NCI-H1092 treated with DMSO at 0.1 percent for 48 hours (cell line): Measurements from ENCODE around the gene KRTAP10-11.
"Not testable (repeated sequence)": the region's sequence is repeated elsewhere in the genome, so short reads cannot be mapped to it uniquely, and the experiment has no call there.

ENCODE experiments used
- DNase-seq: peaks from one replicate; lab custom pipeline; 2025; lab: John Stamatoyannopoulos, UW

The KRTAP10-11 gene

DNA sequence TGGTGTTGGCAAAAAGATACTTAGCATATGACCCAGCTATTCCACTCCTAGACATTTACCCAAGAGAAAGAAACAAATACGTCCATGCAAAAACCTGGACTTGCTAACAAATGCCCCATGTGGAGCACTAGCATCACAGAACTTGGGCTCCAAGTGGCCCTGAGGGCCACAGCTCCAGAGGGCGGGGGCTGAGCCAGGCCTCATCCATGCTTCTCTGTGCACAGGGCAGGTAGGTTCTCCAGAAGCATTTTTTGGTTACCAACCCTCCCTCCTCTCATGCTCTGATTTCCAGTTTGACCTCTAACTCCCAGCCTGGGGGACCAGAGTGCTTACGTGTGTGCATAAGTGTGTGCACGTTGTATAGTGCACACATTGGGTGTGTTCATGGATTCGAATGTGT is 18.5 kb downstream of the KRTAP10-11 start:
- DNase-seq, result no peak

DNA sequence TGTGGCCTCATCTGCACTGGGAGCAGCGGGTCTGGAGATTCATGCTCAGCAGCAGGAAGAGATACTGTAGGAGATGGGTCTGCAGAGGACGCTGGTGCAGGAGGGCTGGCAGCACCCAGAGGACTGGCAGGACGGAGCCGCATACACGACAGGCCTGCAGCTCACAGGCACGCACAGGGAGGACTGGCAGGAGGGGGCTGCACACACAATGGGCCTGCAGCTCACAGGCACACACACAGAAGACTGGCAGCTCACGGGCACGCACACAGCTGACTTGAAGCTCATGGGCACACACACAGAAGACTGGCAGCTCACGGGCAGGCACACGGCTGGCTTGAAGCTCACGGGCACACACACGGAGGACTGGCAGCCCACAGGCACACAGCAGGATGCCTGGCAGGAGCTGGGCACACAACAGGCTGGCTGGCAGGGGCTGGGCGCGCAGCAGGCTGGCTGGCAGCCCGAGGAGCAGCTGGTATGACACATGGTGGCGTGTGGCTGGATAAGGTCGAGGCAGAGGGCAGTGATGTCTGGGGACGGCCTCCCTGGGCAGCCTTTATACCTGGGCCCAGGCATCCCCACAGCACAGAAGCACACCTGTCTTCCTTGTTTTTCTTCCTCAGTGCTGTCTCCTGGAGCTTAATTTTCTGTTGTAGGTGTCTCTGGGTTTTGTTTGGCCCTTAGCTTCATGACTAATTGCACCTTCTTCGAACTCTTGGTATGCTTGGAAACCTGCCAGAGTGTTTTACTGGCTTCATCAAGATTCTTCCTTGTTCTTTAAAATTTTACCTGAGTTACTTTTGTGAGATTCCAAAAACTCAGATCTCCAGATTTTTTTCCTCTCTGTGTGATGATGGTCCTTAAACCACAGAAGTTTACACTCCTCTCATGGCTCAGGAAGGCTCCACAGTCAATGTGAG is 20.4 kb downstream of the KRTAP10-11 start, which contains the start of gene KRTAP12-2:
TSS of gene KRTAP12-2 (minus strand) at position 527 of the 920 bp plus-strand sequence. CDS start at position 486, 41 bp downstream.
- peak; percentile 69 for DNase-seq

DNA sequence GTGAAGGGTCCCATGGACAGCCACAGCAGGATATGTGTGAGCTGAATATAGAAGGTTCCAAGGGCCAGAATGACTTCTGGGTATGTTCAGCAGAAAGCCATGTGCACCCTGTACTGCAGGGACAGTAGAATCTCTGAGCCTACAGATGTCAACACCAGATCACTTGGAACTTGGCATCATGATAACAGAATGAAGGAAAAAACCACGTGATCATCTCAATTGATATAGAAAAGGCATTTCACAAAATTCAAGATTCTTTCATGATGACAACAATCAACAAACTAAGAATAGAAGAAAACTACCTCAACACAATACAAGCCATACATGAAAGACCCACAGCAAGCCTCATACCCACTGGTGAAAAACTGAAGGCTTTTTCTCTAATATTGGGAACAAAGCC is 21.4 kb downstream of the KRTAP10-11 start:
- DNase-seq, result no peak

DNA sequence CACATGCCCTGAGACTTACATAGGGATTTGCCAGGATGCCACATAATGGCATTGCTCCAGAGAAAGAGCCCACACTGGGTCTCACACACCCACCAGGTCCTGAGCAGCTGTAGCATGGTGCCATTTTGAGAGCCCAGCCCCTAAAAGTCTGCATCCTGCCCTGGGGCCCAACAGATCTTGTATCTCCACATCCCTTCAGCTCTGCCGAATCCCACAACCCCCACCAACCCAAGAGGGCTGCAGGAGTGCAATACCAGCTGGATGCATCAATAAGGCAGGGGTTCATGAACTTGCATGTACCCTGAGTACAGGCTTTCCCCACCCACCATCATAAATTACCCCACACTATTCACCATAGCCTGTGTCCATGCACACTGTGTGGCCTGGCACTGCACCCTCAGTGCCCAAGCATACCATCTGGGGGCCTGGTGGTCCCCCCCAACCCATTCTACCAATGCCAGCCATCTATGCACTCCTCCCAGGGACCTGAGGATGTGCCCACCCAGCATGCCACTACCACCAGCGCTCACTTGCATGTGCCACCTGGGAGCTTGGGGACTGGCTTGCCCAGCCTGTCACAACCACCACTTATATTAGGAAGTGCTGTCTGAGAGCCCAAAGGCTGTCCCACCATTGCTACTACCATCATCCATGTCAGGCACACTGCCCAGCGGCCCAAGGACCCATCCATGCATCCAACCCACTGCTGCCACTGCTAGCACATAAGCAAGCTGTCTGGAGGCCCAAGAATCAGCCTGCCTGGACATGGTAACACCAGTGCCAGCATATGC is 24.6 kb downstream of the KRTAP10-11 start:
- no peak for DNase-seq

DNA sequence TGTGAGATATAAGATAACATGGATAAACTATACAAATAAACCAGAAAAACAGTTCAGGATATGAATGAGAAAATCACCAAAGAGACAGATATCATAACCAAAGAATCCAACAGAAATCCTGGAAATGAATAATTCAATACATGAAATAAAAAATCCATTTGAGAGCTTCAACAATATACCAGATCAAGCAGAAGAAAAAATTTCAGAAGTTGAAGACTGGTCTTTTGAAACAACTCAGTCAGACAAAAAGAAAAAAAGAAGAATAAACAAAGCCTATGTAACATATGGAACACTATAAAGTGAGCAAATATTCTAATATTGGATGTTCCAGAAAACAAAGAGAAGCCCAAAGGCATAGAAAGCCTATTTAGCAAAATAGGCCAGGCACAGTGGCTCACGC is 25.7 kb downstream of the KRTAP10-11 start:
- no peak for DNase-seq

DNA sequence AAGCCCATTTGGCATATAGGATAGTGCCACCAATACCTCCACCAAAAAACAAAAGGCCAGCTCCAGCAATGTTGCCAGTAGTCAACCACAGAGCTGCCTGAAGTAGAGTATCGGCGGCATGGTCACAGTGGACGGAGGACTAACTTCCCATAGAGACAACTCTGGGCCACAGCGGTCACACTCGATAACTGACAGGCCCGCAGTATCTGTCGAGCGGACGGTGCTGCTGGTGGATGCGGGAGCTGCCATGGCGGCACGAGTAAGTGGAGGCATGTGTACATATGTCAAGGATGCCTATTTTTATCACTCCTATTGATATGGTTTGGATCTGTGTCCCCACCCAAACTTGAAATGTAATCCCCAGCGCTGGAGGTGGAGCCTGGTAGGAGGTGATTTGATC is 31.7 kb downstream of the KRTAP10-11 start:
- no peak for DNase-seq

DNA sequence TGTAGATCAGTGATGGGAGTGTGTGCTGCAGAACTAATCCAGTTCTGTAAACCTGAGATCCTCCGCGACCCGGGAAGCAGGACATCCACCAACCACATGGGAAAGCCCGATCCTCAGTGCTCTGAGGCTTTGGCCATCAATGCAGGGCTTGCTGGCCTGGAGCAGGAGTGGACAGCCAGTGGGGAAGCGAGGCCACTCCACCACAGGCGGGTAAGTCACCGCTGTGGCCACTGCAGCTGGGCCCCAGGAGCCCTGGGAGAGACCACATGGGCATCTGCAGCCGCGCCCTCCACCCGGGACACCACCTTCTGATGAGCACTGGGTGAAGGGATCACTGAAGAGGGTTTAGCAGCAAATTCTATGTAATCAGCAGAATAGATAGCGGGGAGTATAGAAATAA is 34.9 kb downstream of the KRTAP10-11 start:
- DNase-seq, result no peak

DNA sequence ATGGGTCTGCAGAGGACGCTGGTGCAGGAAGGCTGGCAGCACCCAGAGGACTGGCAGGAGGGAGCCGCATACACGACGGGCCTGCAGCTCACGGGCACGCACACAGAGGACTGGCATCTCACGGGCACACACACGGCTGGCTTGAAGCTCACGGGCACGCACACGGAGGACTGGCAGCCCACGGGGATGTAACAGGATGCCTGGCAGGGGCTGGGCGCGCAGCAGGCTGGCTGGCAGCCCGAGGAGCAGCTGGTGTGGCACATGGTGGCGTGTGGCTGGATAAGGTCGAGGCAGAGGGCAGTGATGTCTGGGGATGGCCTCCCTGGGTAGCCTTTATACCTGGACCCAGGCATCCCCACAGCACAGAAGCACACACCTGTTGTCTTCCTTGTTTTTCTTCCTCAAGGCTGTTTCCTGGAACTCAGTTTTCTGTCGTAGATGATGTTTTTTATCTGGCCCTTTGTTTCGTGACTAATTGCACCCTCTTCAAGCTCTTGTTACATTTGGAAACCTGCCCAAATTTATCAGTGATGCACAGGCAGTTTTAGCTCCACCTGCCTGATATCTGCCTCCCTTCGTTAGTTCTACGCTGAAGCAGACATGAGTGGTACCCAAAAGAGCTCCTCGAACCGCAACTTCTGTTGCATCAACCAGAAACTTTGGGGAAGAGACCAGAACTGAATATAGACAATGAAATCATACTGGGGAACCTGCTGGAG is 35.8 kb downstream of the KRTAP10-11 start, which contains the start of gene KRTAP12-1:
TSS of gene KRTAP12-1 (minus strand) at position 303 of the 719 bp plus-strand sequence. CDS start at position 263, 40 bp downstream.
- DNase-seq, result peak; percentile 92

DNA sequence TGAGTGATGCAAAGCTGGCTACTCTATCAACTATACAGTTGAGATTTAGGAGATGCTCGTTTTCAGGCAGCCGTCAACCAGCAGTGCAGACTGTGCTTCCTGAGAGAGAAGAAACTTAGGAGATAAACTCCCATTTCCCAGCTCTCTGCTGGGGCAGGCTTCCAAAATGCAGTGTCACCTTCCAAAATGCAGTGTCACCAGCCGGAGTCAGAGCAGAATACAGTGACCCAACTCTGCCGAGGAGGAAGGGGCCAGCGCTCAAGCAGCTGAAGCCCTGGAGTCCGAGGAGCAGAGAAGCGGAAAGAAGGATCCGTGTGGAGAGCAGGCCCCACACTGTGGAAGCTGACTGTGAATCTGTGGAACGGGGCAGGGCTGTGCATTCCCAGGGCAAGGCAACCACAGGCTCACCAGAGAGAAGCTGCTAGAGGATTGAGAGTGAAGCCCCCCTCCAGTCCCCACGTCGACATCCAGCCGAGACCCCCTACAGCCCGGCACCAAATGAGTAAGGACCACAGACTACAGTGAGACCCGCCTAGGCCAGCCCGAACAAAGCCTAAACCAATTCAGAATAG is 36.5 kb downstream of the KRTAP10-11 start:
- DNase-seq, result no peak

DNA sequence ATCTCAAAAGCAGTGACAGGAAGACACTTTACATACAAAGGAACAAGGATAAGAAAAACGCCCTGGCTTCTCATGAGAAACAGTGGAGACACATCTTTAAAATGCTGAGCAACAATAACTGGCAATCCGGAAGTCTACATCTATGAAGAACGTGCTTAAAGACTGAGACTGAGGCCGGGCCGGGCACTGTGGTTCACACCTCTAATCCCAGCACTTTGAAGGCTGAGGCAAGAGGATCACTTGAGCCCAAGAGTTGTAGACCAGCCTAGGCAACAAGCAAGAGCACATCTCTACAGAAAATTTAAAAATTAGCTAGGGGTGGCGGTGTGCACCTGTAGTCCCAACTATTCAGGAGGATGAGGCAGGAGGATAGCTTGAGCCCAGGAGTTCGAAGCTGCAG is 37.9 kb downstream of the KRTAP10-11 start:
- DNase-seq, result no peak

DNA sequence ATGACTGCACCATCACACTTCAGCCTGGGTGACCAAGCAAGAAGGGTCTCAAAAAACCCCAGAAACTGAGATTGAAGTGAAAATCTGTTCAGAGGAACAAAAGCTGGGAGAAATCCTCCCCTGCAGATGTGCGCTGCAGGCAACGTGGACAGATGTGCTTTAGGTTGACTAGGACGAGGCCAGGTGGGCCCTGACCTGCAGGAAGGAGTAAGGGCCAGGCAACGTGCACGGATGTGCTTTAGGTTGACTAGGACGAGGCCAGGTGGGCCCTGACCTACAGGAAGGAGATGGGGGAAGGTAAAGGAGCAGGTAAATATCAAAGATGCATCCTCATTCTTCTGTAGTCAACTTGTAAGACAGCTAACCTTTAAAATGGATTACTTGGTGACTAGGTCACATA is 38.3 kb downstream of the KRTAP10-11 start:
- no peak for DNase-seq

DNA sequence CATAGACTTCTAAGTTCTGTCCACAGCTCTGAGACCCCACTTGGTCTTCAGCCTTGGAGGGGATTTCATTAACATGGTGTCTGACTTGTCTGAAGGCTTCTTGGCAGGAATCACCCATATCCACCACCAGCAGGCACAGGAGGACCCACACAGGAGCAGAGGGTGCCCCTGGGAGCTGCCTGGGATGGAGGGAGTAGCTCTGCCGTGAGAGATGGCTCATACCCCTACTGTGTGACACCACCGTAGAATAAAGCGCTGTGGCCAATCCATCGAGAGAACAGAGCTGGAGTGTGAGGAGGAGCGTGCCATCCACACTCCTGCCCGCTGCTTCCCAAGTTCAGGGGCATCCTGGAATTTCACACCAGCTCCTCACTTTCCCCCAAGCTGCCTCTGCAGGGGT is 38.8 kb downstream of the KRTAP10-11 start:
- DNase-seq, result not testable (repeated sequence)

DNA sequence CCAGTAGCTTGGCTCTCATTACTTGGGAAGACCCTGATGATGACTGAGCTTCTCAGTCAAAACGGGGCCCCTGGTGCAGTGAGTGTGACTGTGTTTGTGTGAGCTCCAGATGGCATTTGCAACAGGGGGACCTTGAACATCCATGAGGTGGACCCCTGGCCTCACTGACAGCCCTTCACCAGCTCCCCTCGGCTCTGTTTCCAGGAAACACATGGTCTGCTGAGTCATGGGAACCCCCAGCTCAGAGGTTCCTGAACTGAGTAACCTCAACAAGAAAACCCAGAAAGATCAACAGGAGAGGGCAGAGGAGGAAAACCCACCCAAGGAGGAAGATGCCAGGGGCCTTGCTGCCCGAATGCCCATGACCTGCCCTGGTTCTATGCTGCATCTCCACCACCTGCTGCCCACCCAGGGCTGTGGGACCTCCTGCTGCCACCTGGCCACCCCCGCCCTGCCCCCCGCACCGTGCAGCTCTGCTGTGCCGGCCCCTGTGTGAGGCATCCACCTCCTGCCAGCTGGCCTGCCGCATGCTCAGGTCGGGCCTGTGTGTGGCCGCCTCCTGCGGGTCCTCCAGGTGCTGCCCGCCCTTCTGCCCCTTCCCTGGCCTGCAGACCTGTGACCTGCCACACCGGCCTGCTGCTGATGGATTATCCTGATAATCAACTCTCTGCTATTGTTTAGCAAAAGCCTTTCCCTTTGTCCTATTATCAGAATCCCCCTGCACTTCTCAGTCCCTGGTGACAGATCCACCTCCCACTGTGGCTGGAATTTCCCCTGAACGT is 40.0 kb downstream of the KRTAP10-11 start:
- DNase-seq, result no peak

DNA sequence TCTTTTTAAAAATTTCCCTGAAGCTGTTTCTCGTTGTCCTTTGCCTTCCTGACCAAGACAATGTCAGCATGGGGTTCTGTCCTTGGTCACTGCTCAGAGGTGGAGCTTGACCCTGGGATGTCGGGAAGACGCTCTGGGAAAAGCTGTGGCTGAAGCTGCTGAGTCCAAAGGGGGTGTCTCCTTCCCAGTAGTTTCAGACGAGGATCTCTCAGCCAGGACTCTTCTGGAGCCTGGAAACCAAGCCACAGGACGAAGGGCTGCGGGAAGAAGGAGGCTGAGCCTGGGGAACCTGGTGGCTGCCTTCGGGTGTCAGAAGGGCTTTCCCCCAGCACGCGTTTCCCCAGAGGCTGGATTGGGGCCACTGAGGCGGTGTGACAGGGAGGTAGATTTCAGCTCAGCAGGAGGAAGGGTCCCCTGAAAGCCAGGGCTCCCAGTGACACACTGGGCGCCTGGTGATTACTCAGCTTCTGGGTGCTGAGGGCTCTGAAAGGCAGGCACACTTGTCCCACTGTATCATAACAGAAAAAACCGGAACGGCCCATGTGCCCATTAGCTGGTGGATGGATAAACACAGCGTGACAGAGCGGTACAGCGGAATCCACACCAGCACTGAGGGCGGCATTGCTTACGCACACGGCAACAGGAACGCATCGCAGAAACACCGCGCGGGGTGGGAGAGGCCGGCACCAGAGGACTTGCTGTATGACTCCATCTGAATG is 40.8 kb downstream of the KRTAP10-11 start:
- DNase-seq, result no peak

DNA sequence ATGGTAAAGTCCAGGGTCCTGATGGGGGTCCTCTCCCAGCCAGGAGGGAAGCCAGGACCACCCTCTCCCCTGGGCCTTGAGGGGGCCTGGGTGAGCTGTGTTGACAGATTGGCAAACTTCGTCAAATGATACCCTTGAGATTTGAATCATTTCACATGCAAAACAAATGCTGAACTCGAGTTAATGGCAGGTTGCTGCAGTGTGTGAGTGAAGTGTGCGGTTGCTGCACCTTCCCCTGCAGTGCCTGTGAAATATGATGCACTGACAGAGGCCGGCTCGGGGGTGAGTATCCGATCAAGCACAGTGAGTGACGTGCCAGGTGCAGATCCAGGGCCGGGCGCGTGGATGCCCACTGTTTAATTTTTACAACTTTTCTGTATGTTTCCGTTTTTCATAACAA is 41.5 kb downstream of the KRTAP10-11 start:
- peak; percentile 33 for DNase-seq

DNA sequence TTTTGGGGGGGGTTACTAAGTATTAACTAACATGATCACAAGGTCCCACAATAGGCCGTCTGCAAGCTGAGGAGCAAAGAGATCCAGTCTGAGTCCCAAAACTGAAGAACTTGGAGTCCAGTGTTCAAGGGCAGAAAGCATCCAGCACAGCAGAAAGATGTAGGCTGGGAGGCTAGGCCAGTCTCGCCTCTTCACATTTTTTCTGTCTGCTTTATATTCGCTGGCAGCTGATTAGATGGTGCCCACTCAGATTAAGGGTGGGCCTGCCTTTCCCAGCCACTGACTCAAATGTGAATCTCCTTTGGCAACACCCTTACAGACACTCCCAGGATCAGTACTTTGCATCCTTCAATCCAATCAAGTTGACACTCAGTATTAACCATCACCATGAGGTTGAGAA is 43.5 kb downstream of the KRTAP10-11 start:
- not testable (repeated sequence) for DNase-seq

DNA sequence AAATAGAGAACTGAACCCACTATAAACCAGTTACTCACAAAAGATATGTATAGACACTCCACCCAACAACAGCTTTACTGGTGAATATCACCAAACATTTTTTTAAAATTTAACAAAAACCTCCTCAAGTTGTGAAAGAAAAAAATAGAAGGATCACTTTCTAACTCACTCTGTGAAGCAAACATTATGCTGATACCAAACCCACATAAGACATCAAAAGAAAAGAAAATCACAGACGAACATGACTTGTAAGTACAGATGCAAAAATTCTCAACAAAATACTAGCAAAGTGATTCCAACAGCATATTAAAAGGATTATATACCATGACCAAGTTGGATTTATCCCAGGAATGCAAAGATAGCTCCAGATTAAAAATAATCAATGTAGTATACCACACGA is 45.5 kb downstream of the KRTAP10-11 start:
- no peak for DNase-seq

DNA sequence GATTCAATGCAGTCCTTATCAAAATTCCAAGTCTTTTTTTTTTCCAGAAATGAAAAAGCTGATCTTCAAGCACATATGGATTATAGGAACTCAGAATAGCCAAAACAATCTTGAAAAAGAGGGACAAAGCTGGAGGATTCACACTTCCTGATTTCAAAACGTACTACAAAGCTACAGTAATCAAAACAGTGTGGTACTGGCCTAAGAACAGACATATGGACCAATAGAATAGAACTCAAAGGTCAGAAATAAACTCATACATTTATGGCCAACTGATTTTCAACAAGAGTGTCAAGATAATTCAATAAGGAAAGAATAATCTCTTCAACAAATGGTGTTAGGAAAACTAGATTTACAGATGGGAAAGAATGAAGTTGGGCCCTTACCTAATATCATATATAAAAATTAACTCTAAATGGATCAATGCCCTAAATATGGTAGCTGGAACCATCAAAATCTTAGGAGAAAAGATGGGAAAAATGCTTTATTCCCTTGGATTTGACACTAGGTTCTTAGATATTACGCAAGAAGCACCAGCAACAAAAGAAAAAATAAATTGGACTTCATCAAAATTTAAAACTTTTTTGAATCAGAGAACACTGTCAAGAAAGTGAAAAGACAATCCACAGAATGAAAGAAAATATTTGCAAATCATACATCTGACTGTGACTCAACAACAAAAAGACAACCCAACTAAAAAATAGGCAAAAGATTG is 46.7 kb downstream of the KRTAP10-11 start:
- no peak for DNase-seq

DNA sequence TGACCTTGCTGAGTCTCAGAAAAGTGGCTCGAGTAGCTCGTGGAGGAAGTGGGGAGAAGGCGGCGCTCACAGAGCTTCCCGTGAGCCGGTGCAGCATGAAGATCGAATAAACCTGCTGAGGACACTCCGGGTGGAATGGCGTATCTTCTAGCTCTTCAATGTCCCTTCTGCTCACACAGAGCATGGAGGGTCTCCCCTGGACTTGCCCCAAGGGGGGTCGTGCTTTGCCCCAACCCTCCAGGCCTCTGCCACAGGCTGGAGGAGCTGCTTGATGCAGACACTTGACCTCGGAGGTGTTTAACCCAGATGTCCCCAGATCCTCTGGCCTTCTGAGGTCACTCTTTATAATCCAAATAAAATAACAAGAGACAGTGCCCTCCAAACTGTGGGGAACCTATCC is 48.6 kb downstream of the KRTAP10-11 start:
- DNase-seq, result no peak

DNA sequence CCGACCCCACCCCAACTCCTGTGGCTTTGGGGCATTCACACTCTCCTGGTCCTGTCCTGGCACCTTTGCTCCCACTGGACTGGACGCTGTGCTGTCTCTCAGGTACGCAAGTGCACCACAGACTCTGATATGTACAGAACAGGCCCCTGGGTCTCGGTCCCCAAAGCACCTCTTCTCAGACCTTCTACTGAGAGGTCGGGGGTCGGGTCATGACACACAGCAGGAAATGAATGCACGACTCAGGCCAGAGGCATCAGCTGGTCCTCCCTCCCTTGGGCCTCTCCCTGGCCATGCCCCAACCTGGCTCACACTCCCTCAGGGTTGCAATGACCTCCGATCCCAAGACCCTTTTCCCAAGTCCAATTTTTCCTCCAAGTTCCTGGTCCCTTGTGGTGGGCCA is 49.0 kb downstream of the KRTAP10-11 start:
- no peak for DNase-seq
